GM15510 (cell line): Measurements from ENCODE around the gene YAF2.

ENCODE experiments used
- POLR2A ChIP-seq: IDR thresholded peaks from 3 replicates; pipeline ENCODE4 v1.6.1; 2011; ENCODE audit warnings: borderline replicate concordance; ENCODE audit not compliant: insufficient read length; ENCODE audit errors: extremely low read depth

Gene YAF2

DNA sequence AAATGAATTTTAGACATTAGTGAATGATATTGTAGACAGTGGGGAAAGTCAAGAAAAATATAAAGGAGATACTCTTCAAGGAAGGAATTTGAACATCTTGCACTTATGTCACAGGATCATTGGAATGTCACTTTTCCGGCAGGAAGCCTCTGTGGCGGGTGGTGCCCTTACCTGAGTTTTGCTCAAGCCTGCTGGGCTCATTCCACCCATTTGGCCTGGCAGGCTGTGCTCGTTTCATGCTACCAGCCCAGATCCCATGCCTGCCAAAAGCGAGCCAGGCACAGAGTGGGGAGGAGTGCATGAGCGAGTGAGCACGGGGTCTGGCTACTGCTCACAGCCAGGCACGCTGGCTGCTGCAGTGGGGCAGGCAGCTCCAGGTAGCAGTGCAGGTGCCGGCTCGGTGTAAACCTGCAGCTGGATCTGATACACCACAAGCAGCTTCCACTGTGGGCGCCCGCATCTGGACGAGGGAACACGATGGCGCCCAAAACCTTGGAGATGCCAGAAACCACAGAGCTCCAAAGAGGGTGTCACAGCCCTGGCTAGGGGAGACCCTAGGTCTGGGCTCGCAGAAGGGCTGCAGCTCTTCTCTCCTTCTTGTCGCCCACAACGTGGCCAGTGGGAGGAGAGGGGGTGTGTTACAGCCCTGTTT is 28.7 kb upstream of the YAF2 start:
- no peak for TF ChIP-seq POLR2A

DNA sequence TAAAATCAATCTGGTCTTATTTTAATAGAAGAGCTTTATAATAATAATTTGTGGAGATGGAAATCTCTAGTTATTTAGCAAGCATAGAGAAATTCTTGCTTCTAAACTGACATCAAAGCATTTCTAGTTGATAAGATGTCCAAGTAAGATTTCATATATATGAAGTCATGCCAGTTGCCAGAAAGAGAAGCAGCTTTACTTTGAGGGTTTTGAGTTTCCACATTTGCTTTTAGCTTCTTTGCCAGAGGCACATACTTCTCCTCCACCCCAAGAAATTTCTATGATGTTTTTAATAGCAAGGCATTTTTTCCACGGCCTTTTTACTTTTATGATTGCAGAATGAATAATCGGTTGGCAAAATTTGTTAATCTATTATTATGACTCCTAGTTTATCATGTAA is 24.2 kb upstream of the YAF2 start:
- TF ChIP-seq POLR2A, result no peak

DNA sequence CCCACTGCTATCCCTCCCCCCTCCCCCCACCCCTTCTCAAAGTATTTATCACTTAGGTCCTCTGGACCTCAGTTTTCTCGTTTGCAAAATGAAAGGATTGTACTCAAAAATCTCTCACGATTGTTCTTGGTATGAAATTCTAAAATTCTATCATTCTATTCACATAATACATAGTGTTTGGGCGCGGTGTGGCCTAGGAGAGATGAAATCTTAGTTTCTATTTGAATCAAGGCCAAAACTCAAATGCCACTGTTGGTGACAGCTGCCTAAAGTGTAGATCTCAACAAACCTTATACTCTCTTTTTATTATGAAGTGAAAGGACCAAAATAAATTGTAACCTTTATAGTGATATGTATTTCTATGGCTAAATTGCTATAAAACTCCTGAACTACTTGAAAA is 23.7 kb upstream of the YAF2 start:
- no peak for TF ChIP-seq POLR2A

DNA sequence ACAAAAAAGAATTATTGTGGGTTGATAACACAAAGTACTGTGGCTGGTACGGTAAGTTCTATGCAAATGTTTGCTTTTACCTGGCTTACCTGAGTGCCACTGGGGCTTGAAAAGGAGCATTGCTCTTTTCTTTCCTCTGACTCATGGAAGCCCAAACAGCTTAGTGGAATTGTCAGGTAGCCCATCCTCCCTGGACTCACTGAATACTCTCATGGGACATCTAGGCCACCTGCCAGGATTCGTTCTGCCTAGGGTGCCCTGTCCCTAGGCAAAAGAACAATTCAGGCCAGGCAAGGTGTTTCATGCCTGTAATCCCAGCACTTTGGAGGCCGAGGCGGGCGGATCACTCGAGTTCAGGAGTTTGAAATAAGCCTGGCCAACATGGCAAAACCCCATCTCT is 22.5 kb upstream of the YAF2 start:
- TF ChIP-seq POLR2A, result no peak

DNA sequence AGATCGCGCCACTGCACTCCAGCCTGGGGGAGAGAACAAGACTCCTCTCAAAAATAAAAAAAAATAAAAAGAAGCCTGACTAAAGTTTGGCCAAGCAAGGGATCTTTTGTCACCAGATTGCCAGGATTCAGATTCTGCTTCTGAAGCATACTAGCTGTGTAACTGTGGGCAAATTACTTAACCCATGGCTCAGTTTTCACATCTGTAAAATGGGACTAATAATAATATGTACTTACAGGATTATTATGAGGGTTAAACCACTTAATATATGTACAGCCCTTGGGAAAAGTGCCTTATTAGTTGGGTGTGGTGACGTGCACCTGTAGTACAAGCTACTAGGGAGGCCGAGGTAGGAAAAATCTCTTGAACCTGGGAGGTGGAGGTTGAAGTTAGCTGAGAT is 21.7 kb upstream of the YAF2 start:
- no peak for TF ChIP-seq POLR2A

DNA sequence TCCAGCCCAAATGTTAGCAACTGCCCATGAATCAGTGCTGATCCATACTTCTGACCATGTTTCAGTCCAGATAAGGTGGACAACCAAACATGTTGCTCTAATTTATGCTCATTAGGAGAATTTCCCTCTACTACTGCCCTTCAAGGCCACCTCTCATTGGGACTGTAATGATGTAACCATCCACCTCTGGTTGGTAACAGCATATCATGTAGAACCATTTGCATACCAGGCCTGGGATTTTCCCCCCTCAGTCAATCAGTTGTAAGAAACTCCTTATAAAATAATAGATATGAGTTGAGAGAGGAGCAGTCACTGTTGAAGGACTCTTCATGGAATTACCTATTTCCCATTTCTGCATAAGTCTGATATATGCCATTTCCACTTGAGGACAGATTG is 17.8 kb upstream of the YAF2 start:
- TF ChIP-seq POLR2A, result no peak

DNA sequence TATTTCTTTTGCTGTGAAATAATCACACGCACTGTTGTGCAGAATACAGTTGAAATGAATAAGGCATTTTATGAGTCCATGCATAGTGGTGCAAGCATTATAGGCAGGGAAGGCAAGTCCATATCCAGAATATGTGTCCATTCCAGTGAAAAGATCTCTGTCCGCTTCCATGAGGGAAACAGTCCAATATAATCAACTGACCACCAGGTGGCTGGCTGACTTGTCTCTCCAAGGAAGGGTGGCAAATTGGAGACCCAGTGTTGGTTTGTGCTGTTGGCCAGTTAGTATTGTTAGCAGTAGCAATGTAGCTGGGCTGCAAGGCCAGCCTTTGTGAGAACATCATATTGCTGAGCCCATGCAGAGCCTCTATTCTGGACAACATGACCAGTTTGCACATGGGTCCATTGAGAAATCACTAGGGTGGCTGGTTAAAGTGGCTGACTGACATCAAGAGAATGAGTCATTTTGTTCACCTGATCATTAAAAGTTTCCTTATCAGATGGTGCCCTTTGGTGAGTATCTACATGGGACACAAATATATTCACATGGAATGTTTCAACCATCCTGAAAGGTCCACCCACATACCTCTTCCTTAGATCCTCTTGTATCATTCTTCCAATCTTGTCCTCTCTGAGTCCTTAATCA is 17.3 kb upstream of the YAF2 start:
- no peak for TF ChIP-seq POLR2A

DNA sequence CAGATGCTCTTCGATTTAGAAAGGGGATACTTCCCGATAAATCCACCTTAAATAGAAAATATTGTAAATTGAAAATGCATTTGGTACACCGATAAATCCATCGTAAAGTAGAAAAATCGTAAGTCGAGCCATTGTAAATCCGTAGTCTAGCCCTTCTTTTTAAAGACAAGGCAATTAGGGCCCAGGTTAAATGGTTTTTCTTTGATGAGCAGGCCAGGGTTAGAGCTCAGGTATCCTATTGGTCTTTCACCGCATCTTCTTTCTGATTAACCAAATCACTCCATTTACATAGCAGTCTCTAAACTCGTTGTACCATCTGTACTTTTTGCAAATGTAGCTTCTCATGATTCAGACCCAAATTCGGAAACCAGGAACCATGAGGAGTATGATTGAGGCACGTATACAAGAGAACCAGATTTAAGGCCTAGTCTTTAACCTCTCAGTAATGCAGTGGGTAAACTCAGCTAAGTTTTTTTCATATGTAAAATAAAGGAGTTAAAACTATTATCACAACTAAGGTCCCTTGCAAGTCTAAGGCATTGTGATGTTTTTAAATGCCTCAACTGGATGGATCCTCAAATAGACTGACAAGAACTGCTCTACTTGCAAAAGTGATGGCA is 2.2 kb upstream of the YAF2 start:
- TF ChIP-seq POLR2A, result no peak

DNA sequence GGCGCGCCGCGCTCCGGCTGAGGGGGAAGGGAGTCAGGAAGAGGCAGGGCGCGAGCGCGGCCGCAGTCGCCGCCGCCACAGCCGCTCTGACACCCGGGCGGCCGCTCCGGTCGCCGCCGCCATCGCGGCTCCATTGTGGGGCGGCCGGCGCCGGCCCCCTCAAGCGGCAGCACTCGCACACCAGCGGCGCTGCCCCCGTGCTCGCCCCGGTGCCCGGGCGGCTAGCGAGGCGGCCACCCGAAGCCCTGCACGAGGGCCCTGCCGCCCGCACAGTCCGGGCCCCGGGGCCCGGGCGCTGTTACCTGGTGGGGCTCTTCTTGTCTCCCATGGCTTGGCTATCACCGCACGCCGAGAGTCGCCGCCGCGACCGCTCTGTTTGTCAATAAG is 202 bp downstream of the YAF2 start:
- no peak for TF ChIP-seq POLR2A

DNA sequence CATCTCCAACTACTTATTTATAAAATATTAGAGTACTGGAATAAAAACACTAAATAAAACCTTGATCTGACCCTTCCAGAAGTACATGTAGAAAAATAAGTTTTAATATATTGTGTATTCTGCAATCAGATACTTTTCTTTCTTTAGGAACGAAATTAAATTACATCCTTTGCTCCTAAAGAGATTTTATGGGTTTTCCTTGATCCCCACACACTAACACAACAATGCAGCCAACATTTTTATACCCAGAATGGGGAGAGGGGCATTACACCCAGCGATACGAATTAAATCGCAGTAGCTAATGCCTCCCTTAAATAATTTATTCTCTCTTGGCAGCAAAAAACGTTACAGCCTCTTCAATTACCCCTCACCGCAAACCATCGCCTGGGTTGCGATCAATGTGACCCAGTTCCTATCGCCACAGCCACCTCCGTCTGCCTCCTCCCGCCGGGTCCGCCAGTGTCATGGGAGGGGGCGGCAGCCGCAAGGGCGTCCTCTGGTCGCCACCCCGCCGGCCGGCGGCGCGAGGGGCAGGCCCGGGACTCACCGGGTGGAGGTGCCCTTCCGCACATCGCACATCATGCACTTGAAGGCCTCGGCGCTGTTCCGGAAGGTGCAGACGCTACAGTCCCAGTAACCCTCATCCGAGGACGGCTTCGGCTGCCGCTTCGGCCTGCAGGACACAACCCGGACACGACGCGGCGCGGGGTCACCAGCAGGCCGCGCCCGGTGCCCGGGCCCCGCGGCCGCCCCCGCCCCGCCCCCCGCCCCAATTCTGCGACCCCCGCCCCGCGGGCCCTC is 796 bp downstream of the YAF2 start:
- peak; percentile 40 for TF ChIP-seq POLR2A

DNA sequence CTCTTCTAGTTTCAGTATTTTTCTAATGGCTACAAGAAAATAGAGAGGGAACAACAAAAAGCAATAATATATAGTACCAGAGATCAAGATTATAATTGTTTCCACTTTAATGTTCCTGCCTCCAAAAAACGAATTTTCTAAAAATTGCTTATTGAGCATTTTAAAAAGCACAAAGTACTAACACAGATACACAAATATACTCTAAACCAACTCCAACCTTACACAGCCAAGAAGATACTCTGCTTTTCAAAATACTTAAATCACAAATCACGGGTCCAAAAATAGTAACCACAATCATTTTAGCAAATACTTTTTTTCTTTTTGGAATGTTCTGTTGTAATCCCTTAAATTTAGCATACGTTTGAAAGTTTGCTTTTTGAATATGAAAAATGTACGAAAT is 2.0 kb downstream of the YAF2 start:
- no peak for TF ChIP-seq POLR2A

DNA sequence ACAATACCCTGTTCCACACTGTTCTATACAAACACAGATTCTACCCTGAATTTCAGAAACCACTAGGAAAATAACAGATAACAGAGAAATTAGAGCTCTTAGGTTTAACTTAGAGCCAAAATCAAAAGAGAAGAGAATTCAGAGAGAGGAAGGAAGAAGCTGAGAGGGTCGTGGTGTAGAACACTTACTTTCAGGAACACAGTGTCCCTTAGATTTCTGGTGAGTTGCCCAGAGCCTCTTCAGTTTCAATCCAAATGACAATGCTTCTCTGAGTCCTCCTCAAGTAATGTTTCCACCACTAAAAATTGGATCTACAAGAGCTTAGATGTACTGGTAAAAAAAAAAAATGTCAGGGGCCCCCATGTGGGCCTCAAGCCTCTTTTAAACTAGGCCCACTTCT is 2.6 kb downstream of the YAF2 start:
- no peak for TF ChIP-seq POLR2A

DNA sequence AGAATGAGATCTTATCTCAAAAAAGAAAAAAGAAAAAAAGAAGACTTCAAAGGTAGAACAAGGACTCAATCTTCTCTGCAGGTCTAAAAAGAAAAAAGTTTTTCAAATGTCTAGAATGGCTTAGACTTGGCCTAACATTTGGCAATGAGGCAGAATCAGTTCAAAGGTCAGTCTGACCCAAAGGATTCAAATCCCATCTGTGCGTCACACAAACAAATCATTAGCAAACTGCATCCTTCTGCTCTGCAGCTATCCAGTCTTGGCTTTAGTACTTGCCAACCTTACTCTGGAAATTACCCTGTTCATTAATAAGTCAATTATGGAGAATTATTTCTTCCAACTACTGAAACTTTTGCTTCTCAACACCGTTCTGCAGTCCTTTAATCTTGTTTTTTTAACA is 3.1 kb downstream of the YAF2 start:
- TF ChIP-seq POLR2A, result no peak

DNA sequence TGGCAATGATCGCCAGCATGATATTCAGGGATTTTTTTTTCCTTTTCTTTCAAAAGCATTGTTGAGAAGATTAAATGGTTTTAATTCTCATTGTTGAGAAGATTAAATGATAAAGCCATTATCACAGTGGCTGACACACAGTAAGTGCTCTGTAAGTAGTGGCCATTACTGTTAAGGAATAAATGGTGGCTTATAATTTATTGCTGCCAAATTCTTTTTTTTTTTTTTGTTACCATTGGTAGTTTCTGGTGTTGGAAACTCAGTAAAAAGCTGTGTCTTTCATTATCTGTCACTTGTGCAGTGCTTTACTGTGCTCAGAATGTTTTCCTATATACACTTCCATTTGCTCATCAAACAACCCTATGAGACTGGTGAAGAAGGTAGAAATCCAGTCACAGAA is 15.3 kb downstream of the YAF2 start:
- TF ChIP-seq POLR2A, result no peak

DNA sequence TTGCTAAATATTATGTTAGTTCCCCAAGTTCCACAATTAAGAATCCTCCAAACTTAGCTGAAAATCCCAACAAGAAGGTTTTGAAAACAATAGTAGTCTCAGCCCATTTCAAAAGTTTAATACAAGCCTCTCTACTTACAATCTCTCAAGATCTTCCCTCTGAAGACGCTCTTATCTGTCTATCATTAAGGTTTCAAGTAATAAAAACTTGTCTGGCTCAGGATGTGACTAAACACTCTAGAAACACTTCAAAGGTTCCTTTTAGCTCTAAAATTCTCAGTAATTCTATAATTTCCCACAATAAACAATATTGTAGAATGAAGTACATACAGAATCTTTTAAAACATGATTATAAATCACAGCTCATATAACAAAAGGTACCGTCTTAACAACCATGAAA is 16.3 kb downstream of the YAF2 start:
- no peak for TF ChIP-seq POLR2A
